Breast epithelium (tissue), 4 donors: ENCODE data around the gene SMIM33. TPM values are rescaled to one million over a fixed set of nuclear protein-coding genes. Genes with fewer than 3 reads are reported as not detected.

Experiments
- DNase-seq, 2 donors: peaks; one replicate each; pipeline ENCODE4 v3.0.0-alpha.2; 2019; ENCODE audit warnings: low spot score in 2 of 2
- H3K27ac ChIP-seq, 2 donors: fragments of 200-600 bp; sonication (generic) in 1 of 2; one replicate each; pipeline ENCODE4 v1.5.1; 2016 to 2019; ENCODE audit warnings: mild to moderate bottlenecking in 1 of 2
- H3K27me3 ChIP-seq, 2 donors: fragments of 200-600 bp; sonication (generic) in 1 of 2; one replicate each; pipeline versions ENCODE4 v1.5.1 to v1.6.0; 2017 to 2019; ENCODE audit warnings: control low read depth in 1 of 2, mild to moderate bottlenecking in 1 of 2
- H3K36me3 ChIP-seq: fragments of 200-600 bp; one replicate; pipeline ENCODE4 v1.5.1; 2019
- H3K4me1 ChIP-seq, 2 donors: fragments of 200-600 bp; sonication (generic); one replicate each; pipeline ENCODE4 v1.5.1; 2016 to 2019; ENCODE audit warnings: control low read depth in 1 of 2
- H3K4me3 ChIP-seq, 3 donors: fragments of 200-600 bp; sonication (generic); 1 replicate in 2 of 3; 2 replicates in 1 of 3; pipeline ENCODE4 v1.5.1; 2016 to 2019; ENCODE audit warnings: mild to moderate bottlenecking in 3 of 3, moderate library complexity in 2 of 3
- H3K9me3 ChIP-seq, 2 donors: fragments of 200-600 bp; sonication (generic) in 1 of 2; one replicate each; pipeline ENCODE4 v1.5.1; 2016 to 2019; ENCODE audit warnings: control low read depth in 1 of 2
- POLR2A ChIP-seq: fragments of 450-650 bp; IDR thresholded peaks from one replicate; pipeline ENCODE4 v1.6.1; 2016; ENCODE audit warnings: antibody characterized with exemption, mild to moderate bottlenecking, moderate library complexity
- POLR2AphosphoS5 ChIP-seq, 3 donors: sonication (generic); formaldehyde crosslinking; IDR thresholded peaks; one replicate each; pipeline ENCODE4 v1.6.1; 2017; ENCODE audit warnings: antibody characterized with exemption in 3 of 3
- intact Hi-C: fragments of 100-400 bp; cut with DNase I; formaldehyde crosslinking; loops from one replicate; pipeline ENCODE4 v1.15.1; 2023; ENCODE audit warnings: low total_unique reads
- total RNA-seq, 3 donors: library from RNA; depleted of rRNA; stranded (reverse); fragments of >200 nt; gene quantifications; one replicate each; pipeline ENCODE4 v1.1.0, GENCODE V29; 2016
- TF ChIP-seq, protein P1 (sequence below), 3 donors: fragments of 450-650 bp; IDR thresholded peaks; one replicate each; pipeline ENCODE4 v1.5.1; 2016 to 2017; ENCODE audit warnings: antibody characterized with exemption in 3 of 3, mild to moderate bottlenecking in 3 of 3, moderate library complexity in 3 of 3

Gene SMIM33
- total RNA-seq, 3 donors from 2014 or later, result not detected

DNA sequence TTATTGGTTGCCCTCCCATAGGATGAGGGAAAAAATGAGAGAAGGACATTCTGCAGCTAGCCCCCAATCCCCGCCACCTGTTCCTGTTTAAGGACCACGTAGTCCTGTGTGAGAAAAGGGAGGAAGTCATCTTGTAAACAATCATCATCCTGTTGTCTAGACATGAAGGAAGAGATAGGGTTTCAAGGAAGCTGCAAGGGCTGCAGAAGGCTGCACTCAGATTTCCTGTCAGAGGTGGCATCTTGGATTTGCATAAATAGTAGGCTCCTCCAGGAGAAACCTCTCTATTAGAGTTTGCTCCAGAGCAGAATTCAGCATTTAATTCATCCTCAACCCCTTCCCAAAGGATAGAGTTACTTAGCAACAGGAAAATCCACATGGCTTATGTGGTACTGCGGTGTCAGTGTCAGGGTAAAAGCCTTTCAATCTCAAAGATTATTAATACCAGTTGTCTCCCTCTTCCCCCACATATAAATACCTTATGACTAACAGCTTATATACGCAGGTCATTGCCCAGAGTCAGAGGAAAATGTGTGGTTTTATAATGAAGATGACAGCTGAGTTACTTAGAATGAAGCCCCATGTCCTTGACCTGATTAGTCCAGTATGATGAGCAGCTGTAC is 26.9 kb upstream of the SMIM33 start:
- no peak overlapping the region for H3K4me3 ChIP-seq
- no peak for DNase-seq
- intact Hi-C loops, result no loop called here
- TF ChIP-seq POLR2AphosphoS5 (IDR thresholded peaks at IDR 0.05), result no peak
- TF ChIP-seq POLR2A, result no peak
- TF ChIP-seq, protein P1, sequence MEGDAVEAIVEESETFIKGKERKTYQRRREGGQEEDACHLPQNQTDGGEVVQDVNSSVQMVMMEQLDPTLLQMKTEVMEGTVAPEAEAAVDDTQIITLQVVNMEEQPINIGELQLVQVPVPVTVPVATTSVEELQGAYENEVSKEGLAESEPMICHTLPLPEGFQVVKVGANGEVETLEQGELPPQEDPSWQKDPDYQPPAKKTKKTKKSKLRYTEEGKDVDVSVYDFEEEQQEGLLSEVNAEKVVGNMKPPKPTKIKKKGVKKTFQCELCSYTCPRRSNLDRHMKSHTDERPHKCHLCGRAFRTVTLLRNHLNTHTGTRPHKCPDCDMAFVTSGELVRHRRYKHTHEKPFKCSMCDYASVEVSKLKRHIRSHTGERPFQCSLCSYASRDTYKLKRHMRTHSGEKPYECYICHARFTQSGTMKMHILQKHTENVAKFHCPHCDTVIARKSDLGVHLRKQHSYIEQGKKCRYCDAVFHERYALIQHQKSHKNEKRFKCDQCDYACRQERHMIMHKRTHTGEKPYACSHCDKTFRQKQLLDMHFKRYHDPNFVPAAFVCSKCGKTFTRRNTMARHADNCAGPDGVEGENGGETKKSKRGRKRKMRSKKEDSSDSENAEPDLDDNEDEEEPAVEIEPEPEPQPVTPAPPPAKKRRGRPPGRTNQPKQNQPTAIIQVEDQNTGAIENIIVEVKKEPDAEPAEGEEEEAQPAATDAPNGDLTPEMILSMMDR (IDR thresholded peaks at IDR 0.05), result no peak
- no peaks in the 10 kb centered on the region for H3K4me1 ChIP-seq
- H3K36me3 ChIP-seq, result no peaks in the 10 kb centered on the region
- no peak overlapping the region for H3K27ac ChIP-seq
- H3K9me3 ChIP-seq, result no peaks in the 10 kb centered on the region
- H3K27me3 ChIP-seq, result no peaks in the 10 kb centered on the region

DNA sequence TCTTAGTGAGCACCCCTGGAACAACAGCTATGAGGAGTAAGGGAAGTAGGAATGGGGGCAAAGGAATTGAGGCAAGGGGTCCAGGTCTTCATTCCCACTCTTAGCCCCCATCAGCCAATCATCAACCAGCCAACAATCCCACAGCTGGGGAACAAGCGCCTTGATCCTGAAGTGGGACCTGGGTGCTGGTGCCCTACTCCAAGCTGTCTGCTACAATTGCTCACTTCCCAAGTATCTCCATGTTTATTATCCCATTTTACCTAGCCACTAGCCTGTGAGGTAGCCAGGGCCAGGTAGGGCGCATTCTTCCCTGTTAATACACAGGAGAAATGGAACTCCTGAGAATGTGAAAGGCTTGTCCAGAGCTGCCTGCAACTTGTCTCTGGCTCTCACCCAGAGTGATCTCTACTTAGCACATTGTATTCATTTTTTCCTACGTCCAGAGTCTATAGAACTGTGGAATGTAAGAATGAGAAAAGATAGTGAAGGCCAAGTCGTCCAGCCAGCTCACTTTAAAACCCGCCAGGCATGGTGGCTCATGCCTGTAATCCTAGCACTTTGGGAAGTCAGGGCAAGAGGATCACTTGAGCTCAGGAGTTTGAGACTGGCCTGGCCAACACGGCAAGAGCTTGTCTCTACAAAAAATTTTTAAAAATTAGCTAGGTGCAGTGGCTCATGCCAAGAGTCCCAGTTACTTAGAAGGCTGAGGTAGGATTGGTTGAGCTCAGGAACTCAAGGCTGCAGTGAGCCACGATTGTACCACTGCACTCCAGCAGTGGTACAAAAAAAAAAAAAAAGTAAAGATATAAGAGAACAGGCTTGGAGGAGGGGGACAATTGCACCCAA is 25.3 kb upstream of the SMIM33 start:
- intact Hi-C loops, result no loop called here
- Histone ChIP-seq H3K27ac (peak overlapping the region; percentile 35 to 69), H3K9me3 (no peaks in the 10 kb centered on the region), H3K4me1 (no peaks in the 10 kb centered on the region), H3K27me3 (no peaks in the 10 kb centered on the region), H3K4me3 (no peak overlapping the region), H3K36me3 (no peaks in the 10 kb centered on the region)
- TF ChIP-seq POLR2AphosphoS5 (IDR thresholded peaks at IDR 0.05), result no peak
- TF ChIP-seq, protein P1 (IDR thresholded peaks at IDR 0.05), result no peak
- no peak for TF ChIP-seq POLR2A
- DNase-seq, result peak in 1 of 2 donors; percentile 53

DNA sequence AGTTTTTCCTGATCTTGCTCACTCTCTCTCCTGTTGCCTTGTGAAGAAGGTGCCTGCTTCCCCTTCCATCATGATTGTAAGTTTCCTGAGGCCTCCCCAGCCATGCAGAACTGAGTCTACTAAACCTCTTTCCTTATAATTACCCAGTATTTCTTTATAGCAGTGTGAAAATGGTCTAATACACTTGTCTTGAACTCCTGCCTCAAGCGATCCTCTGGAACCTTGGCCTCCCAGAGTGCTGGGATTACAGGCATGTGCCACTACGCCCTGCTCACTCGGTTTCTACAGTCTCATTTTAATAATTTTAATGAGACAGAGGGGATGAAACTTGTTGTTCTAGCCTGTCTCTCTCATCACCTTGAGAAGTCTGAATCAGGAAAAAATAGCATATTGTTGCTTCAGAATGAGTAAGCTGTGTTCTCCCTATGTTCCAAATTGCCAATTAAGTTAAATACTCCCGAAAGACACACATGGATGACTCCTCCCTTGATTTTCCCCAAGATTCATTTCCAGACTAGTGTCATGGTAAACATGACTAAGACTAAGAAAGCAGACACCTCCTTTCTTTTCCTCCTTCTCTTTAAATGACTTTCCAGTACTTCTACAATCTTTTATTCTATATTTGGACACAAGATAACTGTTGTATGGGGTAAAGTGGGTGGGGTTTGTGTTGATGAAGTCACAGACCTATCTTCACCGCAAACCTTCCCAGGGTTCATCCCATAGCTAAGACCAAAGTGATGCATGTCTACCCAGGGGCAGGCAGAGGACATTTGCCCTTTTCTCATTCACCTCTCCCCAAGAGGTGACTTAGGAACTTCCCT is 23.6 kb upstream of the SMIM33 start:
- Histone ChIP-seq H3K4me3 (no peak overlapping the region), H3K4me1 (no peaks in the 10 kb centered on the region), H3K36me3 (no peaks in the 10 kb centered on the region), H3K27me3 (no peaks in the 10 kb centered on the region), H3K9me3 (no peaks in the 10 kb centered on the region), H3K27ac (no peak overlapping the region)
- intact Hi-C loops, result no loop called here
- TF ChIP-seq POLR2A, result no peak
- TF ChIP-seq, protein P1 (IDR thresholded peaks at IDR 0.05), result no peak
- TF ChIP-seq POLR2AphosphoS5 (IDR thresholded peaks at IDR 0.05), result no peak
- no peak for DNase-seq

GRCh38 chr5:139451176-139451575 is 19.6 kb upstream of the SMIM33 start:
- Histone ChIP-seq H3K27ac (no peak overlapping the region), H3K9me3 (no peaks in the 10 kb centered on the region), H3K27me3 (no peaks in the 10 kb centered on the region), H3K4me1 (no peaks in the 10 kb centered on the region), H3K36me3 (no peaks in the 10 kb centered on the region), H3K4me3 (no peak overlapping the region)
- intact Hi-C loops, result no loop called here
- DNase-seq, result no peak
- TF ChIP-seq POLR2A (no peak), POLR2AphosphoS5 (IDR thresholded peaks at IDR 0.05) (no peak)
- TF ChIP-seq, protein P1 (IDR thresholded peaks at IDR 0.05), result no peak
